Ovary (tissue), 9 donors: ENCODE results near the gene ABCA1. TPM values are rescaled to one million over a fixed set of nuclear protein-coding genes. Genes with fewer than 3 reads are reported as not detected.
"Not testable (repeated sequence)": the region's sequence is repeated elsewhere in the genome, so short reads cannot be mapped to it uniquely, and the experiment has no call there.

Experiments
- DNase-seq, 5 donors: peaks; one replicate each; pipeline ENCODE4 v3.0.0-alpha.2; 2019 to 2020
- H3K27ac ChIP-seq, 2 donors: fragments of 200-600 bp; one replicate each; pipeline versions ENCODE4 v1.5.1 to v1.8.0; 2019 to 2022
- H3K27me3 ChIP-seq: fragments of 200-600 bp; one replicate; pipeline ENCODE4 v1.8.0; 2022
- H3K36me3 ChIP-seq: fragments of 200-600 bp; sonication (generic); one replicate; pipeline ENCODE4 v1.5.1; 2019
- H3K4me1 ChIP-seq: one replicate; pipeline ENCODE4 v1.8.1; 2013; ENCODE audit warnings: mild to moderate bottlenecking, moderate library complexity; ENCODE audit not compliant: insufficient read depth
- H3K4me3 ChIP-seq: fragments of 200-600 bp; sonication (generic); one replicate; pipeline ENCODE4 v1.5.1; 2017
- H3K9me3 ChIP-seq, 2 donors: fragments of 200-600 bp in 1 of 2; sonication (generic) in 1 of 2; one replicate each; pipeline versions ENCODE4 v1.5.1 to v1.8.1; 2013 to 2019; ENCODE audit warnings: mild to moderate bottlenecking in 1 of 2, moderate library complexity in 1 of 2
- CTCF ChIP-seq, 3 donors: fragments of 450-650 bp in 2 of 3; fragments of 200-600 bp in 1 of 3; IDR thresholded peaks; one replicate each; pipeline versions ENCODE4 v1.5.1 to v1.8.0; 2016 to 2022; ENCODE audit warnings: antibody characterized with exemption in 3 of 3, mild to moderate bottlenecking in 1 of 3
- EP300 ChIP-seq: sonication (generic); formaldehyde crosslinking; IDR thresholded peaks from one replicate; pipeline ENCODE4 v1.6.1; 2017; ENCODE audit warnings: antibody characterized with exemption
- POLR2A ChIP-seq: fragments of 450-650 bp; IDR thresholded peaks from one replicate; pipeline ENCODE4 v1.6.1; 2017; ENCODE audit warnings: antibody characterized with exemption, mild to moderate bottlenecking, moderate library complexity
- WGBS, 3 donors: extraction: QIAGEN DNeasy Blood & Tissue Kit in 1 of 3; methylation state at CpG; one replicate each; pipeline versions ENCODE4 v1.1.5 to v1.1.7; 2013 to 2017; 5-methylcytosine and 5-hydroxymethylcytosine counted together
- intact Hi-C, 4 donors: fragments of 100-400 bp; cut with DNase I; formaldehyde crosslinking; loops; one replicate each; pipeline versions ENCODE4 v1.11.0 to v1.15.1; 2022 to 2023
- polyA plus RNA-seq, 2 donors: library from polyadenylated mRNA; stranded (reverse); fragments of 200-250 nt in 1 of 2; fragments of 350-450 nt in 1 of 2; fragmentation: Illumina TruSeq in 1 of 2; extraction: RNeasy Lipid Tissue Mini Kit (QIAGEN cat#74804) in 1 of 2; gene quantifications; one replicate each; pipeline ENCODE4 v1.2.3, GENCODE V29; 2013 to 2014
- total RNA-seq, 7 donors: library from RNA; depleted of rRNA in 2 of 7; stranded (reverse); fragments of >200 nt in 2 of 7; fragmentation: NEBNext Ultra II Directional in 3 of 7; extraction: Animal tissue kit (Norgen Biotek cat#: 25700) in 3 of 7; gene quantifications; one replicate each; pipeline versions ENCODE4 v1.1.0 to v1.2.4, GENCODE V29; 2016 to 2023
- donor health status: DM: no; HTN: no; CAD: no; lungs with moderate emphysema.
- donor health status: DM: no; HTN: no; CAD: no.
- donor health status: Bipolar disorder and iron deficiency.
- donor health status: DM: yes; HTN: yes; CAD: no.
- donor health status: DM: no; HTN: no; CAD: no.
- donor health status: DM: yes; HTN: yes; CAD: no.

Gene ABCA1
- total and polyA plus RNA-seq, 9 donors, result 7.4 to 24.5 (median 17.5) TPM

GRCh38 chr9:104927216-104927911, 591 bp downstream of the ABCA1 start:
- Histone ChIP-seq H3K27ac (peak overlapping the region; percentile 13 to 71), H3K9me3 (no peaks in the 10 kb centered on the region), H3K27me3 (no peaks in the 10 kb centered on the region), H3K4me1 (no peaks in the 10 kb centered on the region), H3K4me3 (peak overlapping the region; percentile 71), H3K36me3 (no peaks in the 10 kb centered on the region)
- DNase-seq, result peak; percentile 41 to 59 (median 50)
- TF ChIP-seq POLR2A (no peak), CTCF (IDR thresholded peaks at IDR 0.05) (no peak), EP300 (no peak)
- WGBS, 3 donors, result 0% methylated on average over 43 to 44 of the region's 44 CpGs
- intact Hi-C loops, result loop anchor here (2.0 to 10.0 kb wide), 9 partner anchors 40 to 487 kb away; no protein-coding TSS in a partner anchor

DNA sequence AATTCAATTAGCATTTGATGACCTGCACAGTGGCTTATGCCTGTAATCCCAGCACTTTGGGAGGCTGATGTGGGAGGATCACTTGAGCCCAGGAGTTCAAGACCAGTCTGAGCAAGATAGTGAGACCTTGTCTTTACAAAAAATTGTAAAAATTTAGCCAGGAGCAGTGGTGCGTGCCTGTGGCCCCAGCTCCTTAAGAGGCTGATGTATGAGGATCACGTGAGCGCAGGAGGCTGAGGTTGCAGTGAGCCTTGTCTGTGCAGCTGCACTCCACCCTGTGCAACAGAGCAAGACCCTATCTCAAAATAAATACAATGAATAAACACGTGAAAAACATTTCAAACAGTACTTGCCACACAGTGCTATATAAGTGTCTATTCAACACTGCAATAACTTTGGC, 4.2 kb downstream of the ABCA1 start:
- WGBS, 3 donors, result 68 to 76% (median 69%) methylated on average over 4 of the region's 4 CpGs
- DNase-seq, result no peak
- TF ChIP-seq EP300 (no peak), CTCF (IDR thresholded peaks at IDR 0.05) (no peak), POLR2A (no peak)
- intact Hi-C loops, result loop anchor here (10.0 kb wide), 4 partner anchors 59 to 491 kb away; no protein-coding TSS in a partner anchor
- H3K27ac ChIP-seq, result no peak overlapping the region
- H3K9me3 ChIP-seq, result no peaks in the 10 kb centered on the region
- no peak overlapping the region for H3K4me3 ChIP-seq
- H3K4me1 ChIP-seq, result no peaks in the 10 kb centered on the region
- H3K36me3 ChIP-seq, result no peaks in the 10 kb centered on the region
- H3K27me3 ChIP-seq, result no peaks in the 10 kb centered on the region

DNA sequence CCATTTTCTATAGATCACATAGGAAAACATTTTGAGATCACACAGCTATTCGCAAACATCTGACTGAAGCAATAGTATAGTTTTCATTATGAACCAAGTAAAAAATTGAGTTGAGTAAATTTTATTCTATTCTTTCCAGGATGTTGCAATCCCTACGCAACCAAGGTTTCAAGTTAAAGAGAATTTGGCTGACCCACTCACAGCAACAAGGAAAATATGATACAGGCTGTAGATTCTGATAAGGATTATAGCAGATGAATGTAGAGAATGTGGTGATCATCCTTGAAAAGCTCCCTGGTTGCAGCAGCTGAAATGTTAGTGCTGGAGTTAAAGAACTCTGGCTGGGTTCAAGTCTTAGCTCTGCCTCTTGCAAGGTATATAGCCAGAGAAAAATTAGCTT, 4.7 kb downstream of the ABCA1 start:
- Histone ChIP-seq H3K4me1 (peaks cover 2% of the 10 kb centered on the region), H3K36me3 (no peaks in the 10 kb centered on the region), H3K4me3 (no peak overlapping the region), H3K9me3 (no peaks in the 10 kb centered on the region), H3K27me3 (no peaks in the 10 kb centered on the region), H3K27ac (no peak overlapping the region)
- 61 to 68% (median 65%) methylated on average over 2 of the region's 2 CpGs for WGBS, 3 donors
- no peak for TF ChIP-seq EP300
- no peak for TF ChIP-seq POLR2A
- no peak for TF ChIP-seq CTCF (IDR thresholded peaks at IDR 0.05)
- intact Hi-C loops, result loop anchor here (10.0 kb wide), 4 partner anchors 58 to 492 kb away; no protein-coding TSS in a partner anchor
- no peak for DNase-seq

- not testable (repeated sequence) for H3K4me3 ChIP-seq, H3K27me3 ChIP-seq, DNase-seq, H3K9me3 ChIP-seq, H3K36me3 ChIP-seq, H3K27ac ChIP-seq, H3K4me1 ChIP-seq
- intact Hi-C loops, result loop anchor here (10.0 kb wide), 4 partner anchors 58 to 492 kb away; no protein-coding TSS in a partner anchor
- WGBS, 3 donors, result 79 to 87% (median 84%) methylated on average over 7 of the region's 7 CpGs
Observed at GRCh38 chr9:104922748-104923147, 5.2 kb downstream of the ABCA1 start.

- Histone ChIP-seq H3K9me3 (no peaks in the 10 kb centered on the region), H3K4me3 (no peak overlapping the region), H3K27me3 (no peaks in the 10 kb centered on the region), H3K27ac (no peak overlapping the region), H3K36me3 (no peaks in the 10 kb centered on the region), H3K4me1 (peaks cover 2% of the 10 kb centered on the region)
- intact Hi-C loops, result loop anchor here (10.0 kb wide), 4 partner anchors 56 to 494 kb away; no protein-coding TSS in a partner anchor
- WGBS, 3 donors, result 22 to 43% (median 30%) methylated on average over 3 of the region's 3 CpGs
- DNase-seq, result no peak
- TF ChIP-seq POLR2A (no peak), CTCF (IDR thresholded peaks at IDR 0.05) (no peak), EP300 (no peak)
Observed at GRCh38 chr9:104921067-104921741, 6.8 kb downstream of the ABCA1 start.
